IMR-90 (cell line): Measurements from ENCODE around the gene TDRD3. TPM values are rescaled to one million over a fixed set of nuclear protein-coding genes. Genes with fewer than 3 reads are reported as not detected.

Experiments
- ATAC-seq: fragments of 200-7000 bp; cut with Tn5 transposase; 2 replicates; pipeline ENCODE4 v1.9.1; 2020; ENCODE audit warnings: low read depth, mild to moderate bottlenecking, moderate library complexity
- BruUV-seq: library from RNA; stranded (reverse); fragments of 400-500 nt; replicated peaks from 2 replicates; lab custom pipeline; 2021; lab: Mats Ljungman, UMichigan
- CTCF ChIA-PET: fragments of 300-600 bp; formaldehyde crosslinking; extraction: SDS; loops from one replicate; lab custom pipeline; 2021; ENCODE audit warnings: antibody characterized with exemption; lab: Yijun Ruan, JAX
- POLR2A ChIA-PET: fragments of 300-600 bp; sonication (Branson Sonifier 250); formaldehyde crosslinking; loops from one replicate; lab custom pipeline; 2022; ENCODE audit warnings: antibody characterized with exemption; ENCODE audit not compliant: unreplicated experiment; lab: Charles Lee
- DNase-seq: peaks from one replicate; pipeline ENCODE4 v3.0.0; 2013
- H2AFZ ChIP-seq: replicated peaks from 2 replicates; pipeline ENCODE3; 2013; ENCODE audit warnings: low read length, mild to moderate bottlenecking; ENCODE audit not compliant: poor library complexity
- H2AK5ac ChIP-seq: 2 replicates; pipeline ENCODE4 v1.6.1; 2013; ENCODE audit warnings: low read depth, low read length, inconsistent platforms
- H2AK9ac ChIP-seq: replicated peaks from 2 replicates; pipeline ENCODE3; 2013; ENCODE audit warnings: mild to moderate bottlenecking, low read depth, low read length, moderate library complexity; ENCODE audit not compliant: poor library complexity
- H2BK120ac ChIP-seq: 2 replicates; pipeline ENCODE4 v1.6.1; 2013; ENCODE audit warnings: low read depth, low read length, inconsistent platforms
- H2BK15ac ChIP-seq: 3 replicates; pipeline ENCODE4 v1.6.1; 2013; ENCODE audit warnings: low read depth, low read length, inconsistent platforms
- H2BK20ac ChIP-seq: 2 replicates; pipeline ENCODE4 v1.6.1; 2013; ENCODE audit warnings: low read depth, mild to moderate bottlenecking, inconsistent platforms, low read length, moderate library complexity
- H2BK5ac ChIP-seq: 2 replicates; pipeline ENCODE4 v1.6.1; 2013; ENCODE audit warnings: mild to moderate bottlenecking, low read depth, low read length, inconsistent platforms; ENCODE audit not compliant: poor library complexity, severe bottlenecking
- H3K14ac ChIP-seq: replicated peaks from 2 replicates; pipeline ENCODE4 v1.6.1; 2013; ENCODE audit warnings: low read depth, low read length, inconsistent platforms
- H3K18ac ChIP-seq: 2 replicates; pipeline ENCODE4 v1.6.1; 2013; ENCODE audit warnings: low read depth, low read length, control low read depth
- H3K23ac ChIP-seq: 2 replicates; pipeline ENCODE4 v1.6.1; 2013; ENCODE audit warnings: low read depth, low read length, inconsistent platforms
- H3K27ac ChIP-seq: 2 replicates; pipeline ENCODE4 v1.5.1; 2013; ENCODE audit warnings: mild to moderate bottlenecking, control low read depth, low read length; ENCODE audit not compliant: insufficient read depth
- H3K27me3 ChIP-seq: 2 replicates; pipeline ENCODE4 v1.6.1; 2013; ENCODE audit warnings: low read length; ENCODE audit not compliant: control insufficient read depth, insufficient read depth
- H3K36me3 ChIP-seq: 2 replicates; pipeline ENCODE4 v1.6.1; 2013; ENCODE audit warnings: low read length, mixed read lengths; ENCODE audit not compliant: control insufficient read depth, insufficient read depth
- H3K4ac ChIP-seq: 2 replicates; pipeline ENCODE4 v1.6.1; 2013; ENCODE audit warnings: low read depth, low read length, inconsistent platforms
- H3K4me1 ChIP-seq: 2 replicates; pipeline ENCODE4 v1.6.1; 2013; ENCODE audit warnings: low read length, mixed read lengths; ENCODE audit not compliant: control insufficient read depth, insufficient read depth
- H3K4me2 ChIP-seq: 2 replicates; pipeline ENCODE4 v1.6.1; 2013; ENCODE audit warnings: low read depth, mild to moderate bottlenecking, control low read depth, low read length, moderate library complexity
- H3K4me3 ChIP-seq: 2 replicates; pipeline ENCODE4 v1.5.1; 2013; ENCODE audit warnings: low read depth, mild to moderate bottlenecking, control low read depth, low read length, moderate library complexity; ENCODE audit not compliant: insufficient read depth
- H3K56ac ChIP-seq: 2 replicates; pipeline ENCODE4 v1.6.1; 2013; ENCODE audit warnings: low read length, inconsistent platforms; ENCODE audit not compliant: insufficient read depth; ENCODE audit errors: extremely low read depth
- H3K79me1 ChIP-seq, 2 experiments: 2 replicates each; pipeline ENCODE4 v1.6.1; 2013; ENCODE audit warnings: low read length in 2 of 2, inconsistent platforms in 1 of 2, low read depth in 1 of 2
- H3K9ac ChIP-seq: 2 replicates; pipeline ENCODE4 v1.6.1; 2013; ENCODE audit warnings: low read depth, low read length, control low read depth
- H3K9me1 ChIP-seq: 2 replicates; pipeline ENCODE4 v1.6.1; 2013; ENCODE audit warnings: low read length, inconsistent platforms; ENCODE audit not compliant: insufficient read depth
- H3K9me3 ChIP-seq: 2 replicates; pipeline ENCODE4 v1.6.1; 2013; ENCODE audit warnings: low read length; ENCODE audit not compliant: control insufficient read depth, insufficient read depth
- H4K20me1 ChIP-seq: 2 replicates; pipeline ENCODE4 v1.6.1; 2013; ENCODE audit warnings: low read length, inconsistent platforms; ENCODE audit not compliant: insufficient read depth
- H4K5ac ChIP-seq: 2 replicates; pipeline ENCODE4 v1.6.1; 2013; ENCODE audit warnings: mild to moderate bottlenecking, low read depth, low read length, control low read depth
- H4K8ac ChIP-seq, 2 experiments: 2 replicates each; pipeline ENCODE4 v1.6.1; 2013; ENCODE audit warnings: low read depth in 2 of 2, low read length in 2 of 2, control low read depth in 1 of 2, inconsistent platforms in 1 of 2
- H4K91ac ChIP-seq: 2 replicates; pipeline ENCODE4 v1.6.1; 2013; ENCODE audit warnings: low read depth, low read length, inconsistent platforms; ENCODE audit not compliant: insufficient read depth
- BHLHE40 ChIP-seq: fragments of 150-350 bp; IDR thresholded peaks from 2 replicates; pipeline ENCODE4 v1.6.1; 2016; ENCODE audit warnings: mild to moderate bottlenecking, low read depth, low read length
- CHD1 ChIP-seq: IDR thresholded peaks from 2 replicates; pipeline ENCODE4 v1.6.1; 2012; ENCODE audit warnings: low read depth, low read length, improper control_type of control experiment
- MAFK ChIP-seq: IDR thresholded peaks from 2 replicates; pipeline ENCODE4 v1.6.1; 2012; ENCODE audit warnings: low read depth, low read length, improper control_type of control experiment
- NFE2L2 ChIP-seq: fragments of 150-350 bp; IDR thresholded peaks from 2 replicates; pipeline ENCODE4 v1.6.1; 2016; ENCODE audit warnings: low read depth, mild to moderate bottlenecking, low read length
- WGBS, 2 experiments: methylation state at CpG; one replicate each; pipeline versions ENCODE4 v1.1.5 to v1.1.7; 2013; ENCODE audit warnings: missing lambda C conversion rate in 2 of 2; ENCODE audit not compliant: insufficient read length in 1 of 2; ENCODE audit errors: extremely low coverage in 2 of 2; 5-methylcytosine and 5-hydroxymethylcytosine counted together
- dilution Hi-C: fragments of 300-500 bp; cut with HindIII; formaldehyde crosslinking; loops from one replicate; pipeline ENCODE4 v1.14.3; 2018; ENCODE audit warnings: low sequenced_read_pairs; ENCODE audit not compliant: unreplicated experiment
- in situ Hi-C: fragments of 300-500 bp; cut with MboI; formaldehyde crosslinking; loops from 3 replicates; pipeline ENCODE4 v1.14.3; 2019; ENCODE audit warnings: low sequenced_read_pairs, inconsistent platforms, mixed read lengths
- intact Hi-C: fragments of 100-400 bp; cut with micrococcal nuclease; formaldehyde crosslinking; loops from 2 replicates; pipeline ENCODE4 v1.10.0; 2022
- polyA plus RNA-seq, 3 experiments: library from polyadenylated mRNA; depleted of rRNA; stranded (reverse); fragments of >200 nt; gene quantifications; 2 replicates each; pipeline ENCODE4 v1.2.3, GENCODE V29; 2012; ENCODE audit warnings: low replicate concordance in 1 of 3
- total RNA-seq: library from RNA; depleted of rRNA; stranded (reverse); fragments of >200 nt; gene quantifications from 2 replicates; pipeline ENCODE4 v1.2.3, GENCODE V29; 2012

Gene TDRD3
- total and polyA plus RNA-seq, 2 of the 4 experiments (the other 2 are of a cell fraction), result 3.9 to 12.0 TPM

DNA sequence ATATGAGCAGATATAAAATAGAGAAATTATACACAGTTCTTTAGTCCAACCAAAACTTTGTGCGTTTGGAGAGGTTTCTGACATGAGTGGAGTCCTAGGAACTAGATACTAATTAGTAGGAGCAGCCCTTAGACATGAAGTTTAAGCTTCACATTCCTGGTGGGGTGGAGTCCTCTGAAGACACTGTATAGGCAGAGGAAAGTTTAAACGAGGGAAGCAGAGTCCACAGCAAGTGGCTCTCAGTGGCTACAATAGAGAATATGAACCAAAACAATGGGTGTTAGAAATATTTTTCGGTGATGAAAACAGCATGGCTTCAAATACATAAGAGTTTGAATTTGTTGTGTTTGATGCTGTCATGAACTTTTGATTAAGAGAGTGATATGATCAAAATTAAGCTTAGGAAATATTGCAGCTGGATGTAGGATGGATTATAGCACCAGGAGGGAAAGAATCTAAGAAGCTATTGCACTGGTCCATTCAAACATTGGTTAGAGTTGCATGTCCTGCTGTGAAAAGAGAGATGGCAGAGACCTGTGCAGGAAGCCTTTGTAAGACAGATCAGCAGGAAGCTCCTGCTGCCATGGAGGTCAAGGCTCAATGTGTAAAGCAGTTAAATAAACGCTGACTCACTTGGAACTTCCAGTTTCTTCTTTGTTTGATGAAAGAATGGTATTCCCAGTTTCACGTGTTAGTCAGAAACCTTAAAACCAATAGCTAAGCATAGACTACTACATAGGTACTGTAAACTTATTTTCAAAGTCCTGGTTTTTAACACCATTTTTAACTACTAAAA lies 175.2 kb downstream of the TDRD3 start:
- intact Hi-C loops (no loop called here), dilution Hi-C loops (no loop called here), in situ Hi-C loops (no loop called here)
- peaks cover 3% of the 10 kb centered on the region; the same call in 1 of the 2 replicates for H3K4me1 ChIP-seq
- no peaks in the 10 kb centered on the region for H3K9me3 ChIP-seq
- no peak overlapping the region for H4K8ac ChIP-seq
- no peaks in the 10 kb centered on the region for H4K20me1 ChIP-seq
- H3K9ac ChIP-seq, result no peak overlapping the region
- peak; percentile 90 for ATAC-seq
- no peak overlapping the region for H4K91ac ChIP-seq
- H3K4me3 ChIP-seq, result no peak overlapping the region
- H2BK5ac ChIP-seq, result no peak overlapping the region
- BruUV-seq, result no TSS peak
- H2AK5ac ChIP-seq, result no peak overlapping the region
- no peak overlapping the region for H4K5ac ChIP-seq
- H3K79me1 ChIP-seq, result no peaks in the 10 kb centered on the region
- no peak overlapping the region for H3K4ac ChIP-seq
- no peaks in the 10 kb centered on the region for H3K27me3 ChIP-seq
- WGBS, 2 experiments, result 78% methylated on average over 2 of the region's 5 CpGs; no CpG with 5 or more reads in 1 of the 2 experiments
- no peak overlapping the region for H3K18ac ChIP-seq
- no peak overlapping the region for H3K23ac ChIP-seq
- no peaks in the 10 kb centered on the region for H3K36me3 ChIP-seq
- no peak overlapping the region for H3K4me2 ChIP-seq
- H3K9me1 ChIP-seq, result peaks cover 3% of the 10 kb centered on the region; the same call in 1 of the 2 replicates
- POLR2A ChIA-PET, result no interaction called here
- H2BK15ac ChIP-seq, result no peak overlapping the region
- H3K14ac ChIP-seq, result no peak overlapping the region
- CTCF ChIA-PET, result interaction anchor here (0.6 kb wide), 2 partner anchors 14 to 27 kb away, joined by 3 to 5 read pairs; no protein-coding TSS in a partner anchor
- H3K27ac ChIP-seq, result no peak overlapping the region
- H3K56ac ChIP-seq, result no peak overlapping the region
- no peak overlapping the region for H2AFZ ChIP-seq
- H2BK120ac ChIP-seq, result no peak overlapping the region
- peak; percentile 85 for DNase-seq
- H2BK20ac ChIP-seq, result no peak overlapping the region
- TF ChIP-seq MAFK, result peak; percentile 61
- no peak for TF ChIP-seq BHLHE40
- TF ChIP-seq NFE2L2, result peak; percentile 59
- no peak for TF ChIP-seq CHD1
- no peak overlapping the region for H2AK9ac ChIP-seq
